Glutamatergic neuron (in vitro differentiated cells): Measurements from ENCODE around the gene INF2. TPM values are rescaled to one million over a fixed set of nuclear protein-coding genes. Genes with fewer than 3 reads are reported as not detected.

ENCODE experiments used
- DNase-seq: peaks from one replicate; pipeline ENCODE4 v3.0.0; 2022
- H3K27ac Mint-ChIP-seq: one replicate; pipeline ENCODE4 v1.8.0; 2020; ENCODE audit warnings: mild to moderate bottlenecking, mixed read lengths, inconsistent platforms; ENCODE audit not compliant: unreplicated experiment
- H3K27me3 Mint-ChIP-seq: one replicate; pipeline ENCODE4 v1.8.0; 2020; ENCODE audit warnings: mild to moderate bottlenecking, moderate library complexity, mixed read lengths, inconsistent platforms; ENCODE audit not compliant: unreplicated experiment
- H3K36me3 Mint-ChIP-seq: one replicate; pipeline ENCODE4 v1.8.0; 2020; ENCODE audit warnings: mild to moderate bottlenecking, mixed read lengths, inconsistent platforms; ENCODE audit not compliant: unreplicated experiment
- H3K4me1 Mint-ChIP-seq: one replicate; pipeline ENCODE4 v1.8.0; 2020; ENCODE audit warnings: mild to moderate bottlenecking, low read depth, mixed read lengths, inconsistent platforms; ENCODE audit not compliant: unreplicated experiment
- H3K4me3 Mint-ChIP-seq: one replicate; pipeline ENCODE4 v1.8.0; 2020; ENCODE audit warnings: mild to moderate bottlenecking, mixed read lengths, inconsistent platforms; ENCODE audit not compliant: unreplicated experiment
- H3K9me3 Mint-ChIP-seq: one replicate; pipeline ENCODE4 v1.8.0; 2020; ENCODE audit warnings: mild to moderate bottlenecking, moderate library complexity, mixed read lengths, inconsistent platforms; ENCODE audit not compliant: unreplicated experiment
- CTCF ChIP-seq: fragments of 200-600 bp; sonication (generic); IDR thresholded peaks from one replicate; pipeline ENCODE4 v1.5.0; 2021; ENCODE audit not compliant: partially characterized antibody, unreplicated experiment
- total RNA-seq: library from RNA; stranded (reverse); fragmentation: NEBNext Ultra II Directional; extraction: Animal tissue kit (Norgen Biotek cat#: 25700); gene quantifications from one replicate; pipeline ENCODE4 v1.2.1, GENCODE V29; 2021; ENCODE audit not compliant: unreplicated experiment

The INF2 gene
- total RNA-seq, 1 donor from 2014 or later = 11.8 TPM

GRCh38 chr14:104654119-104654518 is 35.3 kb upstream of the INF2 start:
- DNase-seq = no peak
- H3K27me3 Mint-ChIP-seq = peaks cover 6% of the 10 kb centered on the region
- no peak overlapping the region for H3K4me3 Mint-ChIP-seq
- H3K36me3 Mint-ChIP-seq = peaks cover 16% of the 10 kb centered on the region
- H3K27ac Mint-ChIP-seq = no peak overlapping the region
- peaks cover 7% of the 10 kb centered on the region for H3K4me1 Mint-ChIP-seq
- no peak for TF ChIP-seq CTCF
- peaks cover 25% of the 10 kb centered on the region for H3K9me3 Mint-ChIP-seq

DNA sequence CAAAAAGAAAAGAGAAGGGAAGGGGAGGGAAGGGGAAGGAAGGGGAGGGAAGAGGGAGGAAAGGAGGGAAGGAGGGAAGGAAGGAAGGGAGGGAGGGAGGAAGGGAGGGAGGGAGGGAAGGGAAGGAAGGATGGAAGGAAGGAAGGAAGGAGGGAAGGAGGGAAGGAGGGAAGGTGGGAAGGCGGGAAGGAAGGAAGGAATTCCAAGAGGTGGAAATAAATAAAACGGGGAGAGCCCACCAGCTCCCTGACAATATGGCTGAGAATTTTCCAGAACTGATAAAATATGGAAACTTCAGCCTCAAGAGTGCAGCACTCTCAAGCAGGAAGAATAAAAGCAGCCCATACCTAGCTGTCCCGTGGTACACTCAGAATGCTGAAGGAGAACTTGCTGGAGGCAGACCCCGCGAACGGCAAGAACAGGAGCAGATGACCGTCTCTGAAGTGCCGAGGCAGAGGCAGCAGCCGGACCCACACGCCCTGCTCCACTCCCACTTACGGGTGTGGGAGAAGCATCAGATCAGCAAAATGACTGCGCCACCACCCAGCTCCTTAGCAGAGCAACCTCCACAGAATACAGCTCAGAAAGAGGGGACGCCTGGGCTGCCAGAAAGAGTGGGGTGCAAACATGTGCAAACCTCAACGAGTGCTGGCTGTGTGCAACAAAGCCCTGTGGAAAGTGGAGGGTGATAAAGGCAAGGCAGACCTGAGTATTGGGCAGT is 34.1 kb upstream of the INF2 start:
- H3K4me3 Mint-ChIP-seq = no peak overlapping the region
- H3K27me3 Mint-ChIP-seq = peaks cover 6% of the 10 kb centered on the region
- no peak for TF ChIP-seq CTCF
- H3K36me3 Mint-ChIP-seq = peaks cover 16% of the 10 kb centered on the region
- peaks cover 7% of the 10 kb centered on the region for H3K4me1 Mint-ChIP-seq
- H3K27ac Mint-ChIP-seq = no peak overlapping the region
- peaks cover 25% of the 10 kb centered on the region for H3K9me3 Mint-ChIP-seq
- no peak for DNase-seq

DNA sequence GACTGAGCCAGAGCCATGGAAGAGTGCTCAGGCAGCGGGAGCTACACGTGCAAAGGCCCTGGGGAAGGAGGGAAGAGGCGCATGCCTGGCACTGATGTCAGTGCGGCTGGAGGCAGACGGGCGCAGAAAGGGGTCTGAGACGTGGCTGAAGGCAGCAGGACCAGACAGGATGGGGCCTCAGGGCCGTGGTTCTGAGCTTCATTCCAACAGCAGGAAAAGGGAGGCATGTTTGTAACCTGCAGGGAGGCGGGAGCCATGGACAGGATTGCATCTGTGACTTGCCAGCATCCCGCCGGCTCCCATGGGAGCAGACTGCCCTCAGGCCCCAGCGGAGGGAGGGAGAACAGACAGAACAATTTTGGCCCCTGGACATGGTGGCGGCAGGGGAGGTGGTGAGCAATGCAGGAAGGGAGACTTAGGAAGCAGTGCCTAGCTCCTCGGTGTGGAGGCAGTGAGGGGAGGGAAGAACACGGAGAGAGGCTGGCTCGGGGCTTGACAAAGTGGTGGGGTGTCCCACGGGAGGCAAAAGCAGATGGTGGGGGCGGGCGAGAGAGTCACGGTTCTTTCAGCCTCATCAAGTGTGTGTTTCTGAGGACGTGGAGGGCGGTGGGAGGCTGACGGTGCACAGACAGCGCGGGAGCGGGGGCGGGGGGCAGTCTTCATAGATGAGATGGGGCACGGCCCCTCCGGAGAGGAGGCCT is 33.3 kb upstream of the INF2 start:
- peaks cover 16% of the 10 kb centered on the region for H3K36me3 Mint-ChIP-seq
- peaks cover 25% of the 10 kb centered on the region for H3K9me3 Mint-ChIP-seq
- H3K27me3 Mint-ChIP-seq = peaks cover 6% of the 10 kb centered on the region
- peak overlapping the region; percentile 25 for H3K4me3 Mint-ChIP-seq
- TF ChIP-seq CTCF = no peak
- H3K27ac Mint-ChIP-seq = peak overlapping the region; percentile 80
- peak; percentile 50 for DNase-seq
- peaks cover 7% of the 10 kb centered on the region for H3K4me1 Mint-ChIP-seq

- Mint-ChIP-seq H3K4me1 (peaks cover 7% of the 10 kb centered on the region), H3K27me3 (peaks cover 9% of the 10 kb centered on the region)
- DNase-seq = no peak
Measured at GRCh38 chr14:104657101-104657524, 32.3 kb upstream of the INF2 start.

More at GRCh38 chr14:104657101-104657524, 32.3 kb upstream of the INF2 start:
- Mint-ChIP-seq H3K36me3 (peaks cover 21% of the 10 kb centered on the region), H3K4me3 (no peak overlapping the region), H3K27ac (peak overlapping the region; percentile 17), H3K9me3 (peaks cover 27% of the 10 kb centered on the region)
- no peak for TF ChIP-seq CTCF
